ENCODE results near the gene SEMA5B. TPM values are rescaled to one million over a fixed set of nuclear protein-coding genes. Genes with fewer than 3 reads are reported as not detected.
A peak's percentile ranks its signal among the peaks of the same experiment; 100 is the strongest.

Gene SEMA5B
- total RNA-seq, 1 experiment from 2014 or later, result not detected

DNA sequence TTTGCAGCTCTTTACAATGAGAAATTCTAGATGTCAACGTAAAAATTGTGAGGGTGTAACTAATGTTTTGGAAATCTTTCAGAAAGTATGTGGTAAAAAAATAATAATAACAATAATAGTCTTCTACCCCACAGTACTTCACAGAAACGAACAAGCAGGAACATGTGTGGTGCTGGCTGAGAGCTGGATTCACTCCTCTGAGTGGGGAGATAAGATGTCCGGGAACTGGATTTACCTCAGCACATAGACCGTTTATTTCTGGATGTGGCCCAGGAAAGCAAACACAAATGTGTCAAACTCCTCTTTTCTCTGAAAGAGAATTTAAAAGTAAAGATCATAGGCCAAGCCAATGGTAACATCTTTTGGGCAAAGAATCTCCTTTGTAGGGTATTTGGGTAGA lies 129.3 kb downstream of the SEMA5B start:
- no TSS peak for BruUV-seq (replicated peaks)
- H3K27ac Mint-ChIP-seq (ENCODE audit: unreplicated experiment), result no peak overlapping the region
- no peaks in the 10 kb centered on the region for H3K9me3 Mint-ChIP-seq (ENCODE audit: low read depth, unreplicated experiment)
- TF ChIP-seq, protein P1, sequence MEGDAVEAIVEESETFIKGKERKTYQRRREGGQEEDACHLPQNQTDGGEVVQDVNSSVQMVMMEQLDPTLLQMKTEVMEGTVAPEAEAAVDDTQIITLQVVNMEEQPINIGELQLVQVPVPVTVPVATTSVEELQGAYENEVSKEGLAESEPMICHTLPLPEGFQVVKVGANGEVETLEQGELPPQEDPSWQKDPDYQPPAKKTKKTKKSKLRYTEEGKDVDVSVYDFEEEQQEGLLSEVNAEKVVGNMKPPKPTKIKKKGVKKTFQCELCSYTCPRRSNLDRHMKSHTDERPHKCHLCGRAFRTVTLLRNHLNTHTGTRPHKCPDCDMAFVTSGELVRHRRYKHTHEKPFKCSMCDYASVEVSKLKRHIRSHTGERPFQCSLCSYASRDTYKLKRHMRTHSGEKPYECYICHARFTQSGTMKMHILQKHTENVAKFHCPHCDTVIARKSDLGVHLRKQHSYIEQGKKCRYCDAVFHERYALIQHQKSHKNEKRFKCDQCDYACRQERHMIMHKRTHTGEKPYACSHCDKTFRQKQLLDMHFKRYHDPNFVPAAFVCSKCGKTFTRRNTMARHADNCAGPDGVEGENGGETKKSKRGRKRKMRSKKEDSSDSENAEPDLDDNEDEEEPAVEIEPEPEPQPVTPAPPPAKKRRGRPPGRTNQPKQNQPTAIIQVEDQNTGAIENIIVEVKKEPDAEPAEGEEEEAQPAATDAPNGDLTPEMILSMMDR (IDR thresholded peaks at IDR 0.05; ENCODE audit: unreplicated experiment), result no peak
- CTCF ChIA-PET, result no interaction called here
- H3K4me3 Mint-ChIP-seq (ENCODE audit: low read depth, unreplicated experiment), result no peak overlapping the region
- DNase-seq, result no peak
- no peaks in the 10 kb centered on the region for H3K36me3 Mint-ChIP-seq (ENCODE audit: insufficient read depth, unreplicated experiment)
- H3K27me3 Mint-ChIP-seq (ENCODE audit: unreplicated experiment), result no peaks in the 10 kb centered on the region
- intact Hi-C loops (cut with micrococcal nuclease; ENCODE audit: unreplicated experiment), result no loop called here
- peaks cover 13% of the 10 kb centered on the region for H3K4me1 Mint-ChIP-seq (ENCODE audit: low read depth, unreplicated experiment)

DNA sequence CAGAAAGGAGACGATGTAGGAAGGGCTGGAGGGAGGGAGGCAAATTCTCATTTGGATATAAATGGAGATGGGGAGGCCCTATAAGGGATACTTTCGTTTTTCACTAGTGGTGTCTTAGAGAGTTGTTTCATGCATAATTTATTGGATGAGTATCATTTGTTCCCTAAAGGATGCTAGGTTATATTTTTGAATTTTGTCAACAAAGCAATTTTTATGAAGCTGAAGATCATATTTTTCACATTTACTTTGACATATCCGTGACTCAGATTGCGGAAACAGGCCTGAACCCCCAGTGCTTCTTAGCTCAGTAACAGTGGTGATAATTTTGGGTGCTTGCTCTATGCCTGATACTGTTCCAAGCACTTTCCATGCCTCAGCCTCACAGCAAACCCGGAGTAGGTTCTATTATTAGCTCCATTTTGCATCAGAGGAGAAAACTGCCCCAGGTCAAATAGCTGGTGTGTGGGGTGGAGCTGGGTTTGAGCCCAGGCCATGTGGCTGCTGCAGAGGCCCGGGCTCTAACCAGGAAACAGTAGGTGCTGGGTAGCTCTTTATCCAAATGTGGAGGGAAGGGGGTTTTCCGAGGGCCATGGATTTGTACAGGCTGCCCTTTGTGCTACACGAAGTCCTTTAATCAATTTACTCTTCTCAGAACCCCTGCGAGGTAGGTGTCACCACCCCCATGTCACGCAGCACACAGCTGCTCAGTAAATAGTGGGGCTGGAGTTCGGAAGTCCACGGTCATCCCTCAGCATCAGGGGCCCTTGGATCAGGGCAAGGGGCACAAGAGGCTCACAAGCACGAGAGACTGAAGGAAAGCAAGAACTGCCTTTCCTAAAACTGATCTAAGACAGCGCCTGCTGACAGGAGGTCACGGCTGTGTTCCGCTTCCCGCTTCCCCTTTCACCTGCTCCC lies 133.6 kb downstream of the SEMA5B start:
- peak; percentile 58 for DNase-seq
- Mint-ChIP-seq H3K9me3 (ENCODE audit: low read depth, unreplicated experiment) (no peaks in the 10 kb centered on the region), H3K4me3 (ENCODE audit: low read depth, unreplicated experiment) (peak overlapping the region; percentile 35), H3K27me3 (ENCODE audit: unreplicated experiment) (no peaks in the 10 kb centered on the region), H3K36me3 (ENCODE audit: insufficient read depth, unreplicated experiment) (no peaks in the 10 kb centered on the region), H3K27ac (ENCODE audit: unreplicated experiment) (peak overlapping the region; percentile 67), H3K4me1 (ENCODE audit: low read depth, unreplicated experiment) (peaks cover 38% of the 10 kb centered on the region)
- CTCF ChIA-PET, result interaction anchor here (0.6 to 0.7 kb wide), 2 partner anchors 29 to 139 kb away, joined by 3 read pairs; no protein-coding TSS in a partner anchor
- TF ChIP-seq, protein P1 (IDR thresholded peaks at IDR 0.05; ENCODE audit: unreplicated experiment), result no peak
- intact Hi-C loops (cut with micrococcal nuclease; ENCODE audit: unreplicated experiment), result no loop called here
- BruUV-seq (replicated peaks), result no TSS peak

DNA sequence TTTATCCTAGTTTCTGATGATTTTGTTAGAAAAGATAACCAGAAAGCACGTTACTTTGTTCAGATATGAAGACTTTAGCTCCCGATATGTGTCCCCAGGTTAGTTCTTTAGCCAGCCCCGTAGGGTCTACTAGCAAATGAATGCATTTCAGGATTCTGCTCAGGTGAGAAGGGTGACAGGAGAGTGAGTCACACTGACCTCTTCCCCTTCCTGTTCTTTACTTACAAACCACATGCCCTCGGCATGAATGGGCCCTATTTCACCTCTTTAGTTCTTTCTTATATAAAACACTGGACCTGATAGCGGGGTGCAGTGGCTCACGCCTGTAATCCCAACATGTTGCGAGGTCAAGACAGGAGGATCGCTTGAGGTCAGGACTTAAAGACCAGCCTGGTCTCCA lies 134.3 kb downstream of the SEMA5B start:
- H3K9me3 Mint-ChIP-seq (ENCODE audit: low read depth, unreplicated experiment), result no peaks in the 10 kb centered on the region
- peaks cover 38% of the 10 kb centered on the region for H3K4me1 Mint-ChIP-seq (ENCODE audit: low read depth, unreplicated experiment)
- no TSS peak for BruUV-seq (replicated peaks)
- intact Hi-C loops (cut with micrococcal nuclease; ENCODE audit: unreplicated experiment), result no loop called here
- no peaks in the 10 kb centered on the region for H3K36me3 Mint-ChIP-seq (ENCODE audit: insufficient read depth, unreplicated experiment)
- H3K4me3 Mint-ChIP-seq (ENCODE audit: low read depth, unreplicated experiment), result peak overlapping the region; percentile 35
- no peaks in the 10 kb centered on the region for H3K27me3 Mint-ChIP-seq (ENCODE audit: unreplicated experiment)
- peak overlapping the region; percentile 67 for H3K27ac Mint-ChIP-seq (ENCODE audit: unreplicated experiment)
- TF ChIP-seq, protein P1 (IDR thresholded peaks at IDR 0.05; ENCODE audit: unreplicated experiment), result no peak
- CTCF ChIA-PET, result interaction anchor here (0.6 kb wide), 1 partner anchor 161 kb away, joined by 3 read pairs; no protein-coding TSS in a partner anchor
- DNase-seq, result peak; percentile 54

DNA sequence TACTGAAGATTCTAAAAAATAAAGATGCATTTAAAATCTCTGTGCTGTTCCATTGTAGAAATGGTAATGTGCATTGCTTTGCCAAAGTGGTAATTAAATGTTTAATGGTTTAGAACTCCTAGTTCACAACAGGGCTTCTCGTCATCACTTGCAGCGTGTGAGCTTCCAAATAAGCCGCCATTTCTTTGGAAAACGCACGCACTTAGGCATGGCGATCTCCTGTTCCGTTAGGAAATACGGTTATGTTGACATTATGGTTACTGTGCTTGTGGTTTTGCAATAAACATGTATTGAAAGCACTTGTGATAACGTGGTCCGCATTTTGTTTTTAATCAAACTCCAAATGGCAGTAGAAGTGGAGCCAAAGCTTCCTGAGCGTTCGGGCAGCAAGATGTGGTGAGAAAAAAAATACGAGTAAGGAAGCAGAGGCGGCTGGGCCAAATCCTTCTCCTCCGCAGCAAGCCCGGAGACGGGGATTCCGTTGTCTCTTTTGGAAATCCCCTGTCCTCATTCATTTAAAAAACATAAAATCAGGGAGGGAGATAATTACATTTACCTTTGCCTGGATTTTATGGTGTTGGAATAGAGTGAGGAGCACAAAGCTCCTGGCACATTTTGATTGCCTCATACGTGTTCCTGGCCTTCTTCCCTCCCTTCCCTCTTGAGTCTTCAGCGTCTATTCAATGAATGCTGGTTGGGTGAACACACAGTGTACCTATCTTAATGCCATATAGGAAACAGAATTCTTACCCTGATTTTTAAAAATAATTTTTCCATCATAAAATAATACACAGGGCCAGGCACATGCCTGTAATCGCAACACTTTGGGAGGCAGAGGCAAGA lies 135.2 kb downstream of the SEMA5B start:
- Mint-ChIP-seq H3K9me3 (ENCODE audit: low read depth, unreplicated experiment) (no peaks in the 10 kb centered on the region), H3K4me1 (ENCODE audit: low read depth, unreplicated experiment) (peaks cover 38% of the 10 kb centered on the region), H3K27me3 (ENCODE audit: unreplicated experiment) (no peaks in the 10 kb centered on the region), H3K4me3 (ENCODE audit: low read depth, unreplicated experiment) (no peak overlapping the region), H3K27ac (ENCODE audit: unreplicated experiment) (no peak overlapping the region), H3K36me3 (ENCODE audit: insufficient read depth, unreplicated experiment) (no peaks in the 10 kb centered on the region)
- TF ChIP-seq, protein P1 (IDR thresholded peaks at IDR 0.05; ENCODE audit: unreplicated experiment), result no peak
- no peak for DNase-seq
- BruUV-seq (replicated peaks), result no TSS peak
- intact Hi-C loops (cut with micrococcal nuclease; ENCODE audit: unreplicated experiment), result no loop called here
- CTCF ChIA-PET, result interaction anchor here (0.6 kb wide), 1 partner anchor 162 kb away, joined by 3 read pairs; no protein-coding TSS in a partner anchor

Measured in Calu3 (cell line).